AG04450 (cell line): ENCODE measurements around the gene NSD2. TPM values are rescaled to one million over a fixed set of nuclear protein-coding genes. Genes with fewer than 3 reads are reported as not detected.

Source experiments
- CTCF ChIA-PET: fragments of 300-600, 350-600 bp; formaldehyde crosslinking; extraction: SDS; loops from one replicate; lab custom pipeline; 2022; ENCODE audit warnings: antibody characterized with exemption, inconsistent platforms; lab: Charles Lee
- POLR2A ChIA-PET: fragments of 350-600 bp; formaldehyde crosslinking; extraction: SDS; loops from one replicate; lab custom pipeline; 2021; ENCODE audit warnings: antibody characterized with exemption, inconsistent platforms; lab: Yijun Ruan, JAX
- DNase-seq: peaks from one replicate; pipeline ENCODE4 v3.0.0-alpha.2; 2011; ENCODE audit warnings: low read depth, low spot score
- H3K27ac ChIP-seq: one replicate; pipeline ENCODE4 v1.5.1; 2012; ENCODE audit warnings: low read depth, low read length, control low read depth
- H3K27me3 ChIP-seq: one replicate; pipeline ENCODE4 v1.6.0; 2012; ENCODE audit warnings: low read length; ENCODE audit not compliant: control insufficient read depth, insufficient read depth
- H3K4me3 ChIP-seq: 2 replicates; pipeline ENCODE4 v1.5.1; 2011; ENCODE audit warnings: mild to moderate bottlenecking, low read depth, low read length, control low read depth
- H3K9me3 ChIP-seq: 2 replicates; pipeline ENCODE4 v1.5.1; 2012; ENCODE audit warnings: low read length; ENCODE audit not compliant: control insufficient read depth, insufficient read depth
- polyA plus RNA-seq: library from polyadenylated mRNA; depleted of rRNA; stranded (reverse); fragments of >200 nt; gene quantifications from 2 replicates; pipeline ENCODE4 v1.2.3, GENCODE V29; 2011
- TF ChIP-seq, protein P1 (sequence below): IDR thresholded peaks from 2 replicates; pipeline ENCODE4 v1.5.1; 2011; ENCODE audit warnings: low read depth, low read length, control low read depth, inconsistent platforms

NSD2 gene
- polyA plus RNA-seq, 1 experiment, result 26.4 TPM

DNA sequence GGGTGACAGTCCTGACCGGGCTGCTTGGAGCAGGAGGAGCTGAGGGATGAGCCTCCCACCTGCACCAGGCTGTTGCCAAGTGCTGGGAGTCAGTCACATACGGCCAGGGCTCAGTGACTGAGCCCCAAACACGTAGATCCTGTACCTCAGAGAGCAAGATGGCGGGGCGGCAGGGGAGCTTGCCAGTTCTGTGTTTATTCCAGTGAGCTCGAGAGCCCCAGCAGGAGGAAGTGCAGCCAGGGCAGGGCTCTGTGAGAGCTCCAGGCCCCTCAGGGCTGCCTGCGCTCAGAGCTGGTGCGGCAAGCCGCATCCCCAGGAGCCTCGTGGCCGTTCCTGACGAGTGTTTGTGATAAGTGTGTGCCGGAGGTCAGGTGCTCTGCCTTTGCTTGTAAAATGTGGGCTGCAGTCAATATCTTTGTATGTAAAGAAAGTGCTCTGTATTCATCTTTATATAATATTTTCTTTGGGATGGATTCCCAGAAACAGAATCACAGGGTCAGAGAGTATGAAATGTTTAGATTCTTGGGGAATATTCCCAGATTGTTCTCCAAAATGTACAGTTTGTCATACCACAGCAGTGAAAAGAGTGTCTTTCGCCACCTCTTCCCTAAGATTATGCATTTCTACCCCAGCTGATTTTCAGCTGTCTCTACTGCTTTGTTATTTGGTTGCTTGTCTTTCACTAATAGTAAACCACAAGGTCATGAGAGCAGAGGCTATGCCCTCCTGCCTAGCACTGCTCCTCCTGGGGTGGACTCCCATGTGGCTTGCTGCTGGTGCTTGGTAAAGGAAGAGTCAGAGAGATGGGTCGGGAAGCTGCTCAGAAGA is 87.3 kb downstream of the NSD2 start:
- Histone ChIP-seq H3K4me3 (no peak overlapping the region), H3K27ac (peak overlapping the region; percentile 21), H3K9me3 (no peaks in the 10 kb centered on the region), H3K27me3 (no peaks in the 10 kb centered on the region)
- TF ChIP-seq, protein P1, sequence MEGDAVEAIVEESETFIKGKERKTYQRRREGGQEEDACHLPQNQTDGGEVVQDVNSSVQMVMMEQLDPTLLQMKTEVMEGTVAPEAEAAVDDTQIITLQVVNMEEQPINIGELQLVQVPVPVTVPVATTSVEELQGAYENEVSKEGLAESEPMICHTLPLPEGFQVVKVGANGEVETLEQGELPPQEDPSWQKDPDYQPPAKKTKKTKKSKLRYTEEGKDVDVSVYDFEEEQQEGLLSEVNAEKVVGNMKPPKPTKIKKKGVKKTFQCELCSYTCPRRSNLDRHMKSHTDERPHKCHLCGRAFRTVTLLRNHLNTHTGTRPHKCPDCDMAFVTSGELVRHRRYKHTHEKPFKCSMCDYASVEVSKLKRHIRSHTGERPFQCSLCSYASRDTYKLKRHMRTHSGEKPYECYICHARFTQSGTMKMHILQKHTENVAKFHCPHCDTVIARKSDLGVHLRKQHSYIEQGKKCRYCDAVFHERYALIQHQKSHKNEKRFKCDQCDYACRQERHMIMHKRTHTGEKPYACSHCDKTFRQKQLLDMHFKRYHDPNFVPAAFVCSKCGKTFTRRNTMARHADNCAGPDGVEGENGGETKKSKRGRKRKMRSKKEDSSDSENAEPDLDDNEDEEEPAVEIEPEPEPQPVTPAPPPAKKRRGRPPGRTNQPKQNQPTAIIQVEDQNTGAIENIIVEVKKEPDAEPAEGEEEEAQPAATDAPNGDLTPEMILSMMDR, result no peak
- POLR2A ChIA-PET, result interaction anchor here (2.0 kb wide), 1 partner anchor 51 kb away, joined by 4 read pairs; the partner anchor contains the start of gene NELFA
- DNase-seq, result no peak
- CTCF ChIA-PET, result interaction anchor here (0.6 to 1.4 kb wide), 2 partner anchors 211 to 767 kb away, joined by 3 to 4 read pairs; no protein-coding TSS in a partner anchor

DNA sequence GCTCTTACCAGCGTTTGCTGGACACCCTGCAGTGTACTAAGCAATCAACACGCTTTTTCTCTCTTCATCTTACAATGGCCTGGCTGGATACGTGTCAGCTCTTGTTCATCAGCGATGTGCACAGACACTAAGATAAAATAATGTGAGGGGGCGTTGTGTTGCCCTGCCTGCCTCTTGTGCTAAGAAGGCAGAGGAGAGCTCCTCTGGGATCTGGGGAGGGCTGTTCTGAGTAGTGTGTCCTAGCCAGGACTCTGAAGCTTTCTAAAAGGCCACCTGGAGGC is 87.9 kb downstream of the NSD2 start:
- H3K4me3 ChIP-seq, result no peak overlapping the region
- TF ChIP-seq, protein P1, result no peak
- CTCF ChIA-PET, result interaction anchor here (0.6 to 1.4 kb wide), 2 partner anchors 211 to 766 kb away, joined by 3 to 4 read pairs; no protein-coding TSS in a partner anchor
- H3K27me3 ChIP-seq, result no peaks in the 10 kb centered on the region
- POLR2A ChIA-PET, result interaction anchor here (2.0 kb wide), 1 partner anchor 50 kb away, joined by 4 read pairs; the partner anchor contains the start of gene NELFA
- H3K27ac ChIP-seq, result peak overlapping the region; percentile 1
- no peak for DNase-seq
- H3K9me3 ChIP-seq, result no peaks in the 10 kb centered on the region

DNA sequence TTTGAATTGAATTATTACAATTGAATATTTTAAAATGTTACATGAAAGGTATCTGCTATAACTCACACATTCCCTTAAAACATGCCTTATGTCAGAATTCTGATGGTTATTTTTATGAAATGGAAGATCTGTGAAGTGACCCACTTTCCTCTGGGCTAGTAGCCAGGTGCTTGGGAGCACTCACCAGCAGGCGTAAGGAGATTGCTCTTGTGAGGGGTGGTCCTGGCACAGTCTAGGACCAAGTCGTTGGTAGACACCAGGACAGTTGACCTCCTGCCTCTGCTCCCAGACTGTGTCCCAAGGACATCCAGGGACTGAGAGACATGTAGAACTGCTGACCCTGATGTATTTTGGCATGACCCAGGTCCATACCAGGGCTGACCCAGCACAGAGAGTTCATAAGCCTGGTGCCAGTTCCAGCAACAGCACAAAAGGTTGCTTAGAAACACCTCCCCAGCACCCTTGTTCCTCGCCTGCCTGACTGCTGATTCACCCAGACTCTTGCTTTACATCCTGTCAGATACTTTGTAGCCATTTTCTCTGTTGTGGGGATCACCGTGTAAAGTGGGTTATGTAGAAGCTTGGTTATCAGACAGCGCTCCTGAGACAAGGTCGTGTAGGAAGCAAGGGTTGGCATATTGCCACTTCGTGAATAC is 89.1 kb downstream of the NSD2 start:
- CTCF ChIA-PET, result no interaction called here
- no peaks in the 10 kb centered on the region for H3K9me3 ChIP-seq
- TF ChIP-seq, protein P1, result no peak
- POLR2A ChIA-PET, result no interaction called here
- H3K27me3 ChIP-seq, result no peaks in the 10 kb centered on the region
- no peak overlapping the region for H3K4me3 ChIP-seq
- DNase-seq, result no peak
- no peak overlapping the region for H3K27ac ChIP-seq

DNA sequence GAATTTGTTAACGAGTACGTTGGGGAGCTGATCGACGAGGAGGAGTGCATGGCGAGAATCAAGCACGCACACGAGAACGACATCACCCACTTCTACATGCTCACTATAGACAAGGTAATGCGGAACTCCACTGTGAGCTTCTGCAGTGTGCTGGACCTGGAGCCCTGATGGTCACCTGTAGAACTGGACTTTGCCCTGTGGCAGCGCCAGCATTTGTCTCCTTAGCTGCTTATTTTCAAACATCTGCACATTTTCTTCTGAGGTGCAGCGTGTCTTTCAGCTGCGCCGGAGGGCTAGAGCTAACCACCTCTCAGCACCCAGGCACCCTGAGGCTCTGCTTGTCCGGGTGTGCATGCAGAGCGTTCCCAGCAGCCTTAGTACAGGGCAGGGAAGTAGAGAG is 89.8 kb downstream of the NSD2 start:
- TF ChIP-seq, protein P1, result no peak
- no peaks in the 10 kb centered on the region for H3K27me3 ChIP-seq
- POLR2A ChIA-PET, result no interaction called here
- CTCF ChIA-PET, result no interaction called here
- H3K9me3 ChIP-seq, result no peaks in the 10 kb centered on the region
- no peak for DNase-seq
- no peak overlapping the region for H3K27ac ChIP-seq
- H3K4me3 ChIP-seq, result no peak overlapping the region

DNA sequence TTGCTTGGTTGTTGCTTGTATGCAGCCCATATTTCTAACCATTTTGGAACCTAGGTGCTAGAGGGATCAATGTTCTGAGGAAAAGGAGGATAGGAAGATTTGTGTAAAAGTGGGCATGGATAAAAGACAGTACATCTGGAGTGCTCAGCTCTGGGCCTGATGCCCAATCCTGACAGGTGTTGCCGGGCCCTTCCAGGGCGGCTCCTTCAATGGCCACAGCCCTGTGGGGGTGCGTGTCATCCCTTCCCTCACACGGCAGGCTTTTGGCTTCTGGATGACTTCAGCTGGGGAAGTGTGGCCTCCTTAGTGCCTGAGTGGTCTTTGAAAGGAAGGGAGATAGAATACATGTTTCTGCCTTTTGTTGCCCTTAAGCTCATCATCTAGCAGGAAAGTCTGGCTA is 90.4 kb downstream of the NSD2 start:
- no peak for DNase-seq
- POLR2A ChIA-PET, result no interaction called here

More for the DNA sequence above, 90.4 kb downstream of the NSD2 start:
- Histone ChIP-seq H3K9me3 (no peaks in the 10 kb centered on the region), H3K4me3 (no peak overlapping the region), H3K27me3 (no peaks in the 10 kb centered on the region), H3K27ac (no peak overlapping the region)
- TF ChIP-seq, protein P1, result no peak
- CTCF ChIA-PET, result no interaction called here
